HG03135 (cell line): ENCODE data around the gene CYP2F1.
"Not testable (repeated sequence)": the region's sequence is repeated elsewhere in the genome, so short reads cannot be mapped to it uniquely, and the experiment has no call there.

Experiments used
- ATAC-seq: cut with Tn5 transposase; IDR thresholded peaks from one replicate; pipeline ENCODE4 v1.9.1; 2021; ENCODE audit warnings: mild to moderate bottlenecking, moderate library complexity; ENCODE audit not compliant: unreplicated experiment

Gene CYP2F1

GRCh38 chr19:41114132-41114531 lies at the start of gene CYP2F1:
Gene CYP2F1, plus strand, starts transcription at chr19:41114432. Its CDS starts 1,757 bp downstream, at chr19:41116189.
- no peak for ATAC-seq

GRCh38 chr19:41064974-41065569 lies 49.2 kb upstream of the CYP2F1 start:
- no peak for ATAC-seq

GRCh38 chr19:41076286-41076685 lies 37.9 kb upstream of the CYP2F1 start:
- no peak for ATAC-seq

GRCh38 chr19:41083516-41083915 lies 30.7 kb upstream of the CYP2F1 start:
- no peak for ATAC-seq

GRCh38 chr19:41085748-41086415 lies 28.4 kb upstream of the CYP2F1 start:
- ATAC-seq = no peak

GRCh38 chr19:41088151-41088550 lies 26.1 kb upstream of the CYP2F1 start, which contains the start of gene CYP2A13:
Gene CYP2A13, plus strand, starts transcription at chr19:41088451. Its CDS starts 21 bp downstream, at chr19:41088472.
- no peak for ATAC-seq

- no peak for ATAC-seq
These were observed 24.3 kb upstream of the CYP2F1 start for GRCh38 chr19:41089959-41090358.

- ATAC-seq = no peak
These were observed 18.5 kb upstream of the CYP2F1 start for GRCh38 chr19:41095703-41096102.

GRCh38 chr19:41096353-41096752 lies 17.9 kb upstream of the CYP2F1 start:
- ATAC-seq = no peak

GRCh38 chr19:41097302-41097701 lies 16.9 kb upstream of the CYP2F1 start:
- no peak for ATAC-seq

GRCh38 chr19:41098762-41099161 lies 15.5 kb upstream of the CYP2F1 start:
- no peak for ATAC-seq

GRCh38 chr19:41102210-41102609 lies 12.0 kb upstream of the CYP2F1 start:
- not testable (repeated sequence) for ATAC-seq

- ATAC-seq = no peak
These were observed 8.1 kb upstream of the CYP2F1 start for GRCh38 chr19:41106177-41106576.

GRCh38 chr19:41111296-41111695 lies 2.9 kb upstream of the CYP2F1 start:
- no peak for ATAC-seq

- no peak for ATAC-seq
These were observed 2.4 kb upstream of the CYP2F1 start for GRCh38 chr19:41111750-41112295.

GRCh38 chr19:41112728-41113290 lies 1.4 kb upstream of the CYP2F1 start:
- ATAC-seq = no peak

GRCh38 chr19:41116261-41116660 lies 2.0 kb downstream of the CYP2F1 start:
- ATAC-seq = no peak

- ATAC-seq = not testable (repeated sequence)
These were observed 7.0 kb downstream of the CYP2F1 start for GRCh38 chr19:41120929-41121911.

GRCh38 chr19:41122846-41123245 lies 8.6 kb downstream of the CYP2F1 start:
- not testable (repeated sequence) for ATAC-seq

GRCh38 chr19:41123716-41124294 lies 9.6 kb downstream of the CYP2F1 start:
- ATAC-seq = no peak
